Measurements from ENCODE around the gene SGK2. TPM values are rescaled to one million over a fixed set of nuclear protein-coding genes. Genes with fewer than 3 reads are reported as not detected.
A peak's percentile ranks its signal among the peaks of the same experiment; 100 is the strongest.
"Not testable (repeated sequence)": the region's sequence is repeated elsewhere in the genome, so short reads cannot be mapped to it uniquely, and the experiment has no call there.

SGK2 gene
- total RNA-seq, 1 experiment from 2014 or later = 0.13 TPM

DNA sequence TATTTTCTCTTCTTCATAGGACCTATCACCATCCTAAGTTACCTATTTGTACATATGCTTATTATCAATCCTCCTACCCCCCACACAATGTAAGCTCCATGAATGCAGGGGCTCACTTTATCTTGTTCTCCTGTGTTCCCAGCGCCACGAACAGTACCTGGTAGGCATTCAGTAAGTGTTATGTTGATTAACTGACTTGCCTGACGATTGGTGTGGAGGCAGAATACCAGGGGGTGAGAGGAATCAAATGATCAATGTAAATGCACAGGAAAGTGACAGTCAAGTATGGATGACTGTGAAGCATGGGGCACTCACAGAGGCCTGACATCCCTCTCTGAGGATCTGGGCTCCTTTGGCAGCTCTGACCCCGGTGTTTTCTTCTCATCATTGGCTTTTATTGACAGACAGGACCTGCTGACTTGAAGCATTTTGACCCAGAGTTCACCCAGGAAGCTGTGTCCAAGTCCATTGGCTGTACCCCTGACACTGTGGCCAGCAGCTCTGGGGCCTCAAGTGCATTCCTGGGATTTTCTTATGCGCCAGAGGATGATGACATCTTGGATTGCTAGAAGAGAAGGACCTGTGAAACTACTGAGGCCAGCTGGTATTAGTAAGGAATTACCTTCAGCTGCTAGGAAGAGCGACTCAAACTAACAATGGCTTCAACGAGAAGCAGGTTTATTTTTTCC is 25.8 kb downstream of the SGK2 start:
- intact Hi-C loops (cut with micrococcal nuclease; ENCODE audit: unreplicated experiment) = no loop called here
- no TSS peak for BruUV-seq (replicated peaks)
- no peak overlapping the region for H3K27ac ChIP-seq (ENCODE audit: low read depth, low read length, poor library complexity, severe bottlenecking)
- H3K4me1 ChIP-seq (ENCODE audit: insufficient read depth, low read length, poor library complexity, severe bottlenecking) = no peaks in the 10 kb centered on the region
- no peaks in the 10 kb centered on the region for H3K9me3 ChIP-seq (ENCODE audit: low read depth, low read length, poor library complexity, severe bottlenecking)
- CTCF ChIA-PET = no interaction called here
- H3K27me3 ChIP-seq (replicated peaks; ENCODE audit: insufficient read depth, low read depth, low read length, poor library complexity) = no peaks in the 10 kb centered on the region
- no peak for DNase-seq (ENCODE audit: low spot score)
- no peak for TF ChIP-seq EZH2 (IDR thresholded peaks at IDR 0.05; ENCODE audit: borderline replicate concordance, low read depth, low read length, poor library complexity, severe bottlenecking)
- TF ChIP-seq, protein P1, sequence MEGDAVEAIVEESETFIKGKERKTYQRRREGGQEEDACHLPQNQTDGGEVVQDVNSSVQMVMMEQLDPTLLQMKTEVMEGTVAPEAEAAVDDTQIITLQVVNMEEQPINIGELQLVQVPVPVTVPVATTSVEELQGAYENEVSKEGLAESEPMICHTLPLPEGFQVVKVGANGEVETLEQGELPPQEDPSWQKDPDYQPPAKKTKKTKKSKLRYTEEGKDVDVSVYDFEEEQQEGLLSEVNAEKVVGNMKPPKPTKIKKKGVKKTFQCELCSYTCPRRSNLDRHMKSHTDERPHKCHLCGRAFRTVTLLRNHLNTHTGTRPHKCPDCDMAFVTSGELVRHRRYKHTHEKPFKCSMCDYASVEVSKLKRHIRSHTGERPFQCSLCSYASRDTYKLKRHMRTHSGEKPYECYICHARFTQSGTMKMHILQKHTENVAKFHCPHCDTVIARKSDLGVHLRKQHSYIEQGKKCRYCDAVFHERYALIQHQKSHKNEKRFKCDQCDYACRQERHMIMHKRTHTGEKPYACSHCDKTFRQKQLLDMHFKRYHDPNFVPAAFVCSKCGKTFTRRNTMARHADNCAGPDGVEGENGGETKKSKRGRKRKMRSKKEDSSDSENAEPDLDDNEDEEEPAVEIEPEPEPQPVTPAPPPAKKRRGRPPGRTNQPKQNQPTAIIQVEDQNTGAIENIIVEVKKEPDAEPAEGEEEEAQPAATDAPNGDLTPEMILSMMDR (conservative IDR thresholded peaks at IDR 0.05; ENCODE audit: low read depth, low read length) = no peak
- H3K4me3 ChIP-seq (ENCODE audit: low read depth, low read length, poor library complexity, severe bottlenecking) = no peak overlapping the region
- POLR2A ChIA-PET (ENCODE audit: low non-redundant PET) = no interaction called here
- H3K36me3 ChIP-seq (ENCODE audit: insufficient read depth, low read length, poor library complexity, severe bottlenecking) = no peaks in the 10 kb centered on the region

DNA sequence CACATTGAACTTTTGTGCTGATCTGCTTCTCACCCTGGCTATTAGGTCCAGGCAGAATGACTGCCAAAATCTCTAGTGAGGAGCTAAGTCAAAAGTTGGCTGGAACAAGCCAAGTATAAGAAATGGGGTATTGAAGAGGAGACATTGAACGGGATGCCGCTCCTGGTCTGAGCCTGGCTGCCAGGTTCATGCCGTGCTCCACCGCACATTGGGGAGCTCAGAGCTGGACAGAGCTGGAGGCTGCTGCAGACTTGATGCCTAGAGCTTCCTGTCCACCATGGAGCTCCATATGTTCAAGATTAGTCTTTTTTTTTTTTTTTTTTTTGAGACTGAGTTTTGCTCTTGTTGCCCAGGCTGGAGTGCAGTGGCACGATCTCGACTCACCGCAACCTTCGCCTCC is 27.8 kb downstream of the SGK2 start:
- Histone ChIP-seq H3K9me3 (ENCODE audit: low read depth, low read length, poor library complexity, severe bottlenecking) (no peaks in the 10 kb centered on the region), H3K27me3 (replicated peaks; ENCODE audit: insufficient read depth, low read depth, low read length, poor library complexity) (no peaks in the 10 kb centered on the region), H3K27ac (ENCODE audit: low read depth, low read length, poor library complexity, severe bottlenecking) (no peak overlapping the region), H3K4me3 (ENCODE audit: low read depth, low read length, poor library complexity, severe bottlenecking) (no peak overlapping the region), H3K4me1 (ENCODE audit: insufficient read depth, low read length, poor library complexity, severe bottlenecking) (peaks cover 6% of the 10 kb centered on the region), H3K36me3 (ENCODE audit: insufficient read depth, low read length, poor library complexity, severe bottlenecking) (no peaks in the 10 kb centered on the region)
- DNase-seq (ENCODE audit: low spot score) = no peak
- intact Hi-C loops (cut with micrococcal nuclease; ENCODE audit: unreplicated experiment) = no loop called here
- ChIA-PET CTCF (no interaction called here), POLR2A (ENCODE audit: low non-redundant PET) (interaction anchor here (0.5 kb wide), 1 partner anchor 9 kb away, joined by 5 read pairs; no protein-coding TSS in a partner anchor)
- no TSS peak for BruUV-seq (replicated peaks)
- TF ChIP-seq EZH2 (IDR thresholded peaks at IDR 0.05; ENCODE audit: borderline replicate concordance, low read depth, low read length, poor library complexity, severe bottlenecking) = no peak
- TF ChIP-seq, protein P1 (conservative IDR thresholded peaks at IDR 0.05; ENCODE audit: low read depth, low read length) = no peak

DNA sequence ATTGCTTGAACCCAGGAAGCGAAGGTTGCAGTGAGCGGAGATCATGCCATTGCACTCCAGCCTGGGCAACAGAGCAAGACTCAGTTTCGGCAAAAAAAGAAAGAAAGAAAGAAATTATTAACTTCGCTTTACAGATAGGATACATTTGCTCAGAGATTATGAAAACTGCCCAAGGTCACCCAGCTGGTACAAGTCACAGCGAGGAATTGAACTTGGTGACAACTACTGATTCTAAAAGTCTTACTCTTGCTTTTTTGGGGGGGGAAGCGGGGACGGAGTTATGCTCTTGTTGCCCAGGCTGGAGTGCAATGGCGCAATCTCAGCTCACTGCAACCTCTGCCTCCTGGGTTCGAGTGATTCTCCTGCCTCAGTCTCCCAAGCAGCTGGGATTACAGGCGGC is 29.7 kb downstream of the SGK2 start:
- H3K27me3 ChIP-seq (replicated peaks; ENCODE audit: insufficient read depth, low read depth, low read length, poor library complexity); intact Hi-C loops (cut with micrococcal nuclease; ENCODE audit: unreplicated experiment); H3K27ac ChIP-seq (ENCODE audit: low read depth, low read length, poor library complexity, severe bottlenecking); DNase-seq (ENCODE audit: low spot score); H3K36me3 ChIP-seq (ENCODE audit: insufficient read depth, low read length, poor library complexity, severe bottlenecking); H3K4me3 ChIP-seq (ENCODE audit: low read depth, low read length, poor library complexity, severe bottlenecking); H3K9me3 ChIP-seq (ENCODE audit: low read depth, low read length, poor library complexity, severe bottlenecking); BruUV-seq (replicated peaks); H3K4me1 ChIP-seq (ENCODE audit: insufficient read depth, low read length, poor library complexity, severe bottlenecking); CTCF ChIA-PET; POLR2A ChIA-PET (ENCODE audit: low non-redundant PET): not testable (repeated sequence)

DNA sequence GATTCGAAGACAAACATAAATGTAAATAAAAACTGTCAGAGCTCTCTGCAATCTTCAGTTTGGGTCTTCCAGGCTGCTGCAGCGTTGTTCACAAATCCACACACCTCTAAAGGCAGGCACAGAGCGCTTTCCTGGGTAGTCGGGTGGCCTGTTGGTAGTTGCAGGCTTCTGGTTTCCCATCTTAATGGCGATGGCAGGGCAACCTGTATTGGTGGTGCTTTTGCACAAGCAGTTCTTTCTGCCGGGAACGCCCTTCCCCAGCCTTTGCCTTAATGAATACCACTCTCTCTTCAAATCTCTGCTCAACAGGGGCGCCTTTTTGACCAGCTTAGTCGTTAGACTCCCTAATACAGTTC is 31.2 kb downstream of the SGK2 start:
- ChIA-PET CTCF (no interaction called here), POLR2A (ENCODE audit: low non-redundant PET) (interaction anchor here (0.6 kb wide), 1 partner anchor 92 kb away, joined by 3 read pairs; no protein-coding TSS in a partner anchor)
- no peaks in the 10 kb centered on the region for H3K27me3 ChIP-seq (replicated peaks; ENCODE audit: insufficient read depth, low read depth, low read length, poor library complexity)
- no peak for DNase-seq (ENCODE audit: low spot score)
- no peak for TF ChIP-seq EZH2 (IDR thresholded peaks at IDR 0.05; ENCODE audit: borderline replicate concordance, low read depth, low read length, poor library complexity, severe bottlenecking)
- TF ChIP-seq, protein P1 (conservative IDR thresholded peaks at IDR 0.05; ENCODE audit: low read depth, low read length) = no peak
- H3K36me3 ChIP-seq (ENCODE audit: insufficient read depth, low read length, poor library complexity, severe bottlenecking) = peaks cover 5% of the 10 kb centered on the region
- H3K27ac ChIP-seq (ENCODE audit: low read depth, low read length, poor library complexity, severe bottlenecking) = peak overlapping the region; percentile 97
- H3K4me1 ChIP-seq (ENCODE audit: insufficient read depth, low read length, poor library complexity, severe bottlenecking) = peaks cover 6% of the 10 kb centered on the region
- intact Hi-C loops (cut with micrococcal nuclease; ENCODE audit: unreplicated experiment) = no loop called here
- peak overlapping the region; percentile 88 for H3K4me3 ChIP-seq (ENCODE audit: low read depth, low read length, poor library complexity, severe bottlenecking)
- BruUV-seq (replicated peaks) = TSS peak; percentile 89
- H3K9me3 ChIP-seq (ENCODE audit: low read depth, low read length, poor library complexity, severe bottlenecking) = no peaks in the 10 kb centered on the region
